Body of pancreas (tissue), 4 donors: Measurements from ENCODE around the gene CRYBG3.

Experiments used
- CTCF ChIP-seq, 7 experiments: fragments of 450-650 bp in 4 of 7; fragments of 200-600 bp in 3 of 7; sonication (generic) in 3 of 7; IDR thresholded peaks; one replicate each; pipeline ENCODE4 v1.5.1; 2016 to 2019; ENCODE audit warnings: antibody characterized with exemption in 7 of 7
- POLR2A ChIP-seq, 3 donors: fragments of 450-650 bp; IDR thresholded peaks; one replicate each; pipeline ENCODE4 v1.6.1; 2016; ENCODE audit warnings: antibody characterized with exemption in 3 of 3, mild to moderate bottlenecking in 2 of 3

GRCh38 chr3:97871801-97872524 is 50.2 kb downstream of the CRYBG3 start:
- TF ChIP-seq CTCF (IDR thresholded peaks at IDR 0.05) (no peak), POLR2A (IDR thresholded peaks at IDR 0.05) (no peak)
